Neural progenitor cell (in vitro differentiated cells): ENCODE data around the gene MN1. TPM values are rescaled to one million over a fixed set of nuclear protein-coding genes. Genes with fewer than 3 reads are reported as not detected.

Source experiments
- DNase-seq: peaks from one replicate; pipeline ENCODE4 v3.0.0-alpha.2; 2016; ENCODE audit warnings: low spot score
- H2AFZ ChIP-seq: fragments of 200-600 bp; sonication (generic); replicated peaks from 2 replicates; pipeline ENCODE4 v1.6.1; 2016; ENCODE audit warnings: antibody characterized with exemption
- H3F3A ChIP-seq: fragments of 200-600 bp; sonication (generic); 2 replicates; pipeline ENCODE4 v1.6.1; 2016; ENCODE audit warnings: antibody characterized with exemption, low read depth
- H3K27ac ChIP-seq: fragments of 200-600 bp; sonication (generic); 2 replicates; pipeline ENCODE4 v1.5.1; 2016; ENCODE audit warnings: mild to moderate bottlenecking
- H3K27me3 ChIP-seq: fragments of 200-600 bp; sonication (generic); 2 replicates; pipeline ENCODE4 v1.6.1; 2016; ENCODE audit warnings: mild to moderate bottlenecking, moderate library complexity
- H3K36me3 ChIP-seq: fragments of 200-600 bp; sonication (generic); 2 replicates; pipeline ENCODE4 v1.5.1; 2016
- H3K4me1 ChIP-seq: fragments of 200-600 bp; sonication (generic); 2 replicates; pipeline ENCODE4 v1.6.1; 2016; ENCODE audit warnings: mixed run types
- H3K4me2 ChIP-seq: fragments of 200-600 bp; sonication (generic); 2 replicates; pipeline ENCODE4 v1.6.1; 2016
- H3K4me3 ChIP-seq: fragments of 200-600 bp; sonication (generic); 2 replicates; pipeline ENCODE4 v1.5.1; 2016
- H3K79me2 ChIP-seq: fragments of 200-600 bp; sonication (generic); 2 replicates; pipeline ENCODE4 v1.6.1; 2016; ENCODE audit warnings: low read depth
- H3K9ac ChIP-seq: fragments of 200-600 bp; sonication (generic); 2 replicates; pipeline ENCODE4 v1.6.1; 2016
- H3K9me3 ChIP-seq: fragments of 200-600 bp; sonication (generic); 2 replicates; pipeline ENCODE4 v1.5.1; 2016; ENCODE audit warnings: low read depth
- H4K20me1 ChIP-seq: fragments of 200-600 bp; sonication (generic); 2 replicates; pipeline ENCODE4 v1.6.1; 2016; ENCODE audit warnings: low read depth
- H3K27ac Mint-ChIP-seq: 3 replicates; pipeline ENCODE4 v1.8.0; 2021; ENCODE audit warnings: mixed read lengths
- H3K27me3 Mint-ChIP-seq: 2 replicates; pipeline ENCODE4 v1.8.0; 2022; ENCODE audit warnings: low read depth, mild to moderate bottlenecking, inconsistent platforms, moderate library complexity, mixed read lengths; ENCODE audit not compliant: insufficient read depth
- H3K36me3 Mint-ChIP-seq: 3 replicates; pipeline ENCODE4 v1.8.0; 2021; ENCODE audit warnings: mixed read lengths
- H3K4me1 Mint-ChIP-seq: 3 replicates; pipeline ENCODE4 v1.8.0; 2021; ENCODE audit warnings: mixed read lengths
- H3K4me3 Mint-ChIP-seq: 3 replicates; pipeline ENCODE4 v1.8.0; 2021; ENCODE audit warnings: mild to moderate bottlenecking, moderate library complexity, mixed read lengths
- H3K9me3 Mint-ChIP-seq: 3 replicates; pipeline ENCODE4 v1.8.0; 2020; ENCODE audit warnings: mixed read lengths
- CTCF ChIP-seq: fragments of 200-600 bp; sonication (generic); IDR thresholded peaks from 2 replicates; pipeline ENCODE4 v1.5.1; 2017; ENCODE audit warnings: antibody characterized with exemption, mild to moderate bottlenecking
- EZH2 ChIP-seq: fragments of 200-600 bp; sonication (generic); IDR thresholded peaks from 2 replicates; pipeline ENCODE4 v1.6.1; 2017; ENCODE audit warnings: antibody characterized with exemption, mild to moderate bottlenecking, moderate library complexity
- EZH2phosphoT487 ChIP-seq: fragments of 200-600 bp; sonication (generic); IDR thresholded peaks from 2 replicates; pipeline ENCODE4 v1.6.1; 2017; ENCODE audit warnings: antibody characterized with exemption
- total RNA-seq: library from RNA; depleted of rRNA; stranded (reverse); fragments of >200 nt; gene quantifications from 2 replicates; pipeline ENCODE4 v1.2.3, GENCODE V29; 2015; ENCODE audit warnings: low replicate concordance

MN1 gene
- total RNA-seq, 1 donor from 2014 or later = 13.3 TPM

- no peak overlapping the region for H3K27ac ChIP-seq
- no peaks in the 10 kb centered on the region for H3K27me3 ChIP-seq
- H3K79me2 ChIP-seq = peaks cover 100% of the 10 kb centered on the region
- no peak overlapping the region for H3K4me3 ChIP-seq
- H4K20me1 ChIP-seq = peaks cover 91% of the 10 kb centered on the region
- Mint-ChIP-seq H3K27ac (peak overlapping the region; percentile 62), H3K36me3 (peaks cover 29% of the 10 kb centered on the region), H3K9me3 (no peaks in the 10 kb centered on the region), H3K27me3 (peaks cover 2% of the 10 kb centered on the region), H3K4me3 (no peak overlapping the region), H3K4me1 (peaks cover 76% of the 10 kb centered on the region)
- peaks cover 34% of the 10 kb centered on the region for H3F3A ChIP-seq
- H3K9ac ChIP-seq = no peak overlapping the region
- no peak for DNase-seq
- H3K4me2 ChIP-seq = peak overlapping the region; percentile 47
- TF ChIP-seq CTCF = no peak
- H3K9me3 ChIP-seq = no peaks in the 10 kb centered on the region
- peaks cover 49% of the 10 kb centered on the region for H3K4me1 ChIP-seq
- no peak overlapping the region for H2AFZ ChIP-seq
- H3K36me3 ChIP-seq = no peaks in the 10 kb centered on the region
Observed at GRCh38 chr22:27786291-27786932, 15.1 kb downstream of the MN1 start.

GRCh38 chr22:27785831-27786230 is 15.7 kb downstream of the MN1 start:
- no peak for DNase-seq
- H3K9me3 Mint-ChIP-seq = peaks cover 2% of the 10 kb centered on the region
- Histone ChIP-seq H2AFZ (no peak overlapping the region), H3K4me1 (peaks cover 44% of the 10 kb centered on the region), H3K36me3 (no peaks in the 10 kb centered on the region), H3K27ac (no peak overlapping the region), H3K9me3 (no peaks in the 10 kb centered on the region), H3F3A (peaks cover 28% of the 10 kb centered on the region), H3K4me3 (no peak overlapping the region), H3K79me2 (peaks cover 100% of the 10 kb centered on the region), H3K27me3 (no peaks in the 10 kb centered on the region), H3K9ac (no peak overlapping the region), H3K4me2 (peak overlapping the region; percentile 47), H4K20me1 (peaks cover 86% of the 10 kb centered on the region)
- H3K36me3 Mint-ChIP-seq = peaks cover 32% of the 10 kb centered on the region
- H3K27me3 Mint-ChIP-seq = peaks cover 2% of the 10 kb centered on the region
- peak overlapping the region; percentile 39 for H3K4me3 Mint-ChIP-seq
- H3K4me1 Mint-ChIP-seq = peaks cover 70% of the 10 kb centered on the region
- no peak for TF ChIP-seq EZH2phosphoT487
- TF ChIP-seq CTCF = no peak
- TF ChIP-seq EZH2 = no peak
- H3K27ac Mint-ChIP-seq = peak overlapping the region; percentile 77

- Mint-ChIP-seq H3K27ac (peak overlapping the region; percentile 91), H3K4me3 (peak overlapping the region; percentile 62)
- peak overlapping the region; percentile 72 for H3K27ac ChIP-seq
Observed at GRCh38 chr22:27784120-27784475, 17.5 kb downstream of the MN1 start.

More at GRCh38 chr22:27784120-27784475, 17.5 kb downstream of the MN1 start:
- peaks cover 28% of the 10 kb centered on the region for H3F3A ChIP-seq
- H3K4me3 ChIP-seq = no peak overlapping the region
- no peak overlapping the region for H2AFZ ChIP-seq
- H3K27me3 ChIP-seq = no peaks in the 10 kb centered on the region
- peaks cover 38% of the 10 kb centered on the region for H3K4me1 ChIP-seq
- H3K9ac ChIP-seq = no peak overlapping the region
- Mint-ChIP-seq H3K27me3 (no peaks in the 10 kb centered on the region), H3K36me3 (peaks cover 33% of the 10 kb centered on the region), H3K4me1 (peaks cover 67% of the 10 kb centered on the region), H3K9me3 (peaks cover 2% of the 10 kb centered on the region)
- H3K79me2 ChIP-seq = peaks cover 100% of the 10 kb centered on the region
- no peaks in the 10 kb centered on the region for H3K9me3 ChIP-seq
- TF ChIP-seq CTCF (no peak), EZH2 (no peak), EZH2phosphoT487 (no peak)
- peaks cover 83% of the 10 kb centered on the region for H4K20me1 ChIP-seq
- peak; percentile 42 for DNase-seq
- H3K4me2 ChIP-seq = peak overlapping the region; percentile 47
- H3K36me3 ChIP-seq = no peaks in the 10 kb centered on the region
